Adipocyte (in vitro differentiated cells): ENCODE measurements around the gene GAPDH.

Experiments used
- DNase-seq: peaks from one replicate; pipeline ENCODE4 v3.0.0-alpha.2; 2015; ENCODE audit warnings: low read depth
- H3K27me3 ChIP-seq: replicated peaks from 2 replicates; pipeline ENCODE4 v1.7.0; 2013; ENCODE audit warnings: mild to moderate bottlenecking, low read length, moderate library complexity; ENCODE audit not compliant: control insufficient read depth, insufficient read depth
- H3K36me3 ChIP-seq: 2 replicates; pipeline ENCODE4 v1.7.0; 2013; ENCODE audit warnings: low read length, mild to moderate bottlenecking, moderate library complexity; ENCODE audit not compliant: control insufficient read depth, insufficient read depth, severe bottlenecking
- H3K4me1 ChIP-seq: 2 replicates; pipeline ENCODE4 v1.7.0; 2013; ENCODE audit warnings: mild to moderate bottlenecking, low read length, moderate library complexity; ENCODE audit not compliant: control insufficient read depth, insufficient read depth
- H3K4me3 ChIP-seq: 2 replicates; pipeline ENCODE4 v1.7.0; 2013; ENCODE audit warnings: mild to moderate bottlenecking, low read length, moderate library complexity
- H3K9ac ChIP-seq: 2 replicates; pipeline ENCODE4 v1.7.0; 2013; ENCODE audit warnings: mild to moderate bottlenecking, low read length, moderate library complexity
- H3K9me3 ChIP-seq: 2 replicates; pipeline ENCODE4 v1.7.0; 2013; ENCODE audit warnings: mild to moderate bottlenecking, low read length, moderate library complexity; ENCODE audit not compliant: control insufficient read depth

Gene GAPDH

GRCh38 chr12:6507102-6507998 is 27.0 kb upstream of the GAPDH start:
- H3K9ac ChIP-seq = no peak overlapping the region
- H3K36me3 ChIP-seq = peaks cover 12% of the 10 kb centered on the region
- no peaks in the 10 kb centered on the region for H3K9me3 ChIP-seq
- H3K4me1 ChIP-seq = no peaks in the 10 kb centered on the region
- no peaks in the 10 kb centered on the region for H3K27me3 ChIP-seq
- H3K4me3 ChIP-seq = no peak overlapping the region
- DNase-seq = peak; percentile 33

DNA sequence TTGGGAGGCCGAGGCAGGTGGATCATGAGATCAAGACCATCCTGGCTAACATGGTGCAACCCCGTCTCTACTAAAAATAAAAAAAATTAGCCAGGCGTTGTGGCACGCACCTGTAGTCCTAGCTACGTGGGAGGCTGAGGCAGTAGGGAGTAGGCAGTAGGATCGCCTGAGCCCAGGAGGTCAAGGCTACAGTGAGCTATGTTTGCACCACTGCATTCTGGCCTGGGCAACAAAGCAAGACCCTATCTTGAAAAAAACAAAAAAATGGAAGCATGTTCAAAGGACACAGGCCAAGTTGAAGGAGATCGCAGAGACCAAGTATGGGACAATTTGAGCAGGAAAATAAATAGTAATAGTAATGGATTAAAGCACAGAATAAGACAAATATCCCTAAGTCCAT is 26.2 kb upstream of the GAPDH start:
- no peak overlapping the region for H3K9ac ChIP-seq
- no peaks in the 10 kb centered on the region for H3K27me3 ChIP-seq
- H3K4me3 ChIP-seq = no peak overlapping the region
- no peaks in the 10 kb centered on the region for H3K9me3 ChIP-seq
- H3K36me3 ChIP-seq = peaks cover 11% of the 10 kb centered on the region
- no peaks in the 10 kb centered on the region for H3K4me1 ChIP-seq
- no peak for DNase-seq

DNA sequence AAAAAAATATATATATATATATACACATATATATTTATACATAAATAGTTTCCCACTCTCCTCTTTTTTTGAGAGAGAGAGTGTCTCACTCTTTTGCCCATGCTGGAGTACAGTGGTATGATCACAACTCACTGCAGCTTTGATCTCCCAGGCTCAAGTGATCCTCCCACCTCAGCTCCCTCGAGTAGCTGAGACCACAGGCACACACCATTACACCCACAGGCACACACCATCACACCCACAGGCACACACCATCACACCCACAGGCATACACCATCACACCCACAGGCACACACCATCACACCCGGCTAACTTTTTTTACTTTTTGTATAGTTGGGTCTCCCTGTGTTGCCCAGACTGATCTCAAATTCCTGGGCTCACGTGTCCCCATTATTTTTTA is 14.1 kb upstream of the GAPDH start:
- no peak overlapping the region for H3K9ac ChIP-seq
- H3K27me3 ChIP-seq = no peaks in the 10 kb centered on the region
- H3K4me1 ChIP-seq = no peaks in the 10 kb centered on the region
- no peak overlapping the region for H3K4me3 ChIP-seq
- no peaks in the 10 kb centered on the region for H3K9me3 ChIP-seq
- peaks cover 74% of the 10 kb centered on the region for H3K36me3 ChIP-seq
- no peak for DNase-seq

GRCh38 chr12:6522193-6522592 is 12.1 kb upstream of the GAPDH start:
- no peak overlapping the region for H3K9ac ChIP-seq
- H3K9me3 ChIP-seq = no peaks in the 10 kb centered on the region
- no peaks in the 10 kb centered on the region for H3K4me1 ChIP-seq
- no peaks in the 10 kb centered on the region for H3K27me3 ChIP-seq
- H3K36me3 ChIP-seq = peaks cover 80% of the 10 kb centered on the region
- no peak overlapping the region for H3K4me3 ChIP-seq
- DNase-seq = no peak

DNA sequence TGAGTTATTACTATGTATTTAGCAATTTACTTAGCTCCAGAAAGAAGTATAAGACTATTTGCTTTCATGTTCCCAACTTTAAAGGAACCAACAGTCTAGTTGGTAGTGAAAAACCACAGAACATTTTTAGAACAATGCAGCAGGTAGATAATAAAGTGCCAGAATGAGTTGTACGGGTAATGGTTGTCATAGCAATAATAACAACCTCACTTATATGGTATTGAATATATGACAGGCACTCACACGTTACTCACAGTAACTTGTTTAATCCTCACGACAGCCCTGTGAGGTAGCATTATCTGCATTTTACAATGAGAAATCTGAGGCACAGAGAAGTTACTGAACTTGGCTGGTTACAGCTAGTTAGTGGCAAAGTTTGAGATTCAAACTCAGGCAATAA is 10.6 kb upstream of the GAPDH start:
- Histone ChIP-seq H3K36me3 (peaks cover 85% of the 10 kb centered on the region), H3K9me3 (no peaks in the 10 kb centered on the region), H3K4me1 (no peaks in the 10 kb centered on the region), H3K9ac (no peak overlapping the region), H3K4me3 (no peak overlapping the region), H3K27me3 (no peaks in the 10 kb centered on the region)
- DNase-seq = no peak

GRCh38 chr12:6524648-6525047 is 9.7 kb upstream of the GAPDH start:
- Histone ChIP-seq H3K9me3 (no peaks in the 10 kb centered on the region), H3K36me3 (peaks cover 94% of the 10 kb centered on the region), H3K27me3 (no peaks in the 10 kb centered on the region), H3K4me3 (no peak overlapping the region), H3K4me1 (no peaks in the 10 kb centered on the region), H3K9ac (no peak overlapping the region)
- DNase-seq = no peak

DNA sequence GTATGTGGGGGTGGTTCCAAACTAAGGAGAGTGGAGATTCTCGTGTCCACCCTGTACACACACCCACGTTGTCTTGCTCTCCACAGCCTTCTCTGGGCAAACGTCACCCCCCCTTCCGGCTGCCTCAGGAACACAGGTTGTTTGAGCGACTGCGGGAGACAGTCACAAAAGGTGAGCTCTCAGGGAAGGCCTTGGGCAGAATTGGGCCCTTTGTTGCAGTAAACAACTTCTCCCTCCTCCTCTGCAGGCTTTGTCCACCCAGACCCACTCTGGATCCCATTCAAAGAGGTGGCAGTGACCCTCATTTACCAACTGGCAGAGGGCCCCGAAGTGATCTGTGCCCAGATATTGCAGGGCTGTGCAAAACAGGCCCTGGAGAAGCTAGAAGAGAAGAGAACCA is 8.1 kb upstream of the GAPDH start:
- Histone ChIP-seq H3K9ac (no peak overlapping the region), H3K36me3 (peaks cover 98% of the 10 kb centered on the region), H3K4me3 (no peak overlapping the region), H3K4me1 (no peaks in the 10 kb centered on the region), H3K9me3 (no peaks in the 10 kb centered on the region), H3K27me3 (no peaks in the 10 kb centered on the region)
- DNase-seq = no peak

DNA sequence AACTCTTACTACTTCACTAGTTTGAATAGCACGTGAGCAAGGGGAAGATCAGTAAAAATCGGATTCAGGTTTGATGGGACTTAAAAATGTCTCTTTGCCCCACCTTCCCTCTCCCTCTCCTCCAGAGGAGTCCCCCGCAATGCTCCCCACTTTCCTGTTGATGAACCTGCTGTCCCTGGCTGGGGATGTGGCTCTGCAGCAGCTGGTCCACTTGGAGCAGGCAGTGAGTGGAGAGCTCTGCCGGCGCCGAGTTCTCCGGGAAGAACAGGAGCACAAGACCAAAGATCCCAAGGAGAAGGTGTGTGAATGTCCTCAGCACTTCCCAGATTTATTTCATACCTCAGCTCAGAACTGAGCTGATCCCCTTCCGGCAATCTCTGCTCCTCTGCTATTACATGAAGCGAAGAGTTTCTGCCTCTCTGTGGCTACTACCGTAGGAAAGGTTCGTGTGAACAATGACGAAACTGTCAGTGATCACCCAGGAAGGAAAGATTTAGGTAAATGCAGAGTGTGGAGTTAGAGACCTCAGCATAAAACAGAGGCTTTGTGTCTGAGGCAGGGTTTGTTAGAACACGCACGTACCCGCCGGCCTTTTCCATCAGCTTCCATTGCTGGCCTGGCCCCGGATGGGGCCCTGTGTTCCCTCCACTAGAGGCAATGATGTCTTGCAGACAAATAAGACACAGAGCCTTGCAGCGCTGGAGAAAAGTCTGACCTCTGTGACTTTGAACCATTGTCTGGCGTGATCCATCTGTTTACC is 7.4 kb upstream of the GAPDH start:
- H3K27me3 ChIP-seq = no peaks in the 10 kb centered on the region
- DNase-seq = no peak
- H3K4me3 ChIP-seq = no peak overlapping the region
- H3K9ac ChIP-seq = no peak overlapping the region
- peaks cover 92% of the 10 kb centered on the region for H3K36me3 ChIP-seq
- peaks cover 2% of the 10 kb centered on the region for H3K4me1 ChIP-seq
- H3K9me3 ChIP-seq = no peaks in the 10 kb centered on the region

GRCh38 chr12:6527711-6528110 is 6.6 kb upstream of the GAPDH start:
- Histone ChIP-seq H3K4me1 (peaks cover 9% of the 10 kb centered on the region), H3K4me3 (no peak overlapping the region), H3K9ac (no peak overlapping the region), H3K27me3 (no peaks in the 10 kb centered on the region), H3K36me3 (peaks cover 84% of the 10 kb centered on the region), H3K9me3 (no peaks in the 10 kb centered on the region)
- DNase-seq = no peak

- H3K36me3 ChIP-seq = peaks cover 74% of the 10 kb centered on the region
- no peak for DNase-seq
These were observed 5.6 kb upstream of the GAPDH start for GRCh38 chr12:6528539-6529235.

DNA sequence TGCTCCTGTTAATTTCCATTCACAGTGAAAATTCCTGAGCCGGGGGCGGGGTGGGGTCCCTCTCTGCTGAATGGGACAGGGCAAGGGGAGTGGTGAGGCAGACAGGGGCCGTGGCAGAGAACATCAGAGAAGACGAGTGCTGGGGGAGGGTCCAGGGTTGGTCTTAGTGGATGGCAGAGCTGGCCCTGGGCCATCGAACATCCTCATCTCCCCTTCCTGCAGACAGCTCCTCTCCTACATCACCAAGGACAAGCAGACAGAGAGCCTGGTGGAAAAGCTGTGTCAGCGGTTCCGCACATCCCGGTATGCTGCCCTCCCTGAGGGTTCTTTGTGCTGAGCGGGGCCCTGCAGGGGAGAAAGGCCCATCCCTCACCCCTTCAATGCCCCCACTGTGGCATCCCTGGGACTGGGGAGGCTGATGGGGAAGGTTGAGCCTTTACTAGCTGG is 5.0 kb upstream of the GAPDH start:
- Histone ChIP-seq H3K27me3 (no peaks in the 10 kb centered on the region), H3K36me3 (peaks cover 68% of the 10 kb centered on the region), H3K9ac (no peak overlapping the region), H3K9me3 (no peaks in the 10 kb centered on the region), H3K4me1 (peaks cover 18% of the 10 kb centered on the region), H3K4me3 (no peak overlapping the region)
- DNase-seq = no peak

More at GRCh38 chr12:6528539-6529235, 5.6 kb upstream of the GAPDH start:
- H3K4me3 ChIP-seq = no peak overlapping the region
- H3K27me3 ChIP-seq = no peaks in the 10 kb centered on the region
- H3K9ac ChIP-seq = no peak overlapping the region
- no peaks in the 10 kb centered on the region for H3K9me3 ChIP-seq
- peaks cover 18% of the 10 kb centered on the region for H3K4me1 ChIP-seq
